IMR-90 (cell line): ENCODE measurements around the gene CEP72. TPM values are rescaled to one million over a fixed set of nuclear protein-coding genes. Genes with fewer than 3 reads are reported as not detected.

Experiments used
- ATAC-seq: fragments of 200-7000 bp; cut with Tn5 transposase; 2 replicates; pipeline ENCODE4 v1.9.1; 2020; ENCODE audit warnings: low read depth, mild to moderate bottlenecking, moderate library complexity
- BruUV-seq: library from RNA; stranded (reverse); fragments of 400-500 nt; replicated peaks from 2 replicates; lab custom pipeline; 2021; lab: Mats Ljungman, UMichigan
- CTCF ChIA-PET: fragments of 300-600 bp; formaldehyde crosslinking; extraction: SDS; loops from one replicate; lab custom pipeline; 2021; ENCODE audit warnings: antibody characterized with exemption; lab: Yijun Ruan, JAX
- POLR2A ChIA-PET: fragments of 300-600 bp; sonication (Branson Sonifier 250); formaldehyde crosslinking; loops from one replicate; lab custom pipeline; 2022; ENCODE audit warnings: antibody characterized with exemption; ENCODE audit not compliant: unreplicated experiment; lab: Charles Lee
- DNase-seq: peaks from one replicate; pipeline ENCODE4 v3.0.0; 2013
- H2AFZ ChIP-seq: replicated peaks from 2 replicates; pipeline ENCODE3; 2013; ENCODE audit warnings: low read length, mild to moderate bottlenecking; ENCODE audit not compliant: poor library complexity
- H2AK5ac ChIP-seq: 2 replicates; pipeline ENCODE4 v1.6.1; 2013; ENCODE audit warnings: low read depth, low read length, inconsistent platforms
- H2AK9ac ChIP-seq: replicated peaks from 2 replicates; pipeline ENCODE3; 2013; ENCODE audit warnings: mild to moderate bottlenecking, low read depth, low read length, moderate library complexity; ENCODE audit not compliant: poor library complexity
- H2BK120ac ChIP-seq: 2 replicates; pipeline ENCODE4 v1.6.1; 2013; ENCODE audit warnings: low read depth, low read length, inconsistent platforms
- H2BK15ac ChIP-seq: 3 replicates; pipeline ENCODE4 v1.6.1; 2013; ENCODE audit warnings: low read depth, low read length, inconsistent platforms
- H2BK20ac ChIP-seq: 2 replicates; pipeline ENCODE4 v1.6.1; 2013; ENCODE audit warnings: low read depth, mild to moderate bottlenecking, inconsistent platforms, low read length, moderate library complexity
- H2BK5ac ChIP-seq: 2 replicates; pipeline ENCODE4 v1.6.1; 2013; ENCODE audit warnings: mild to moderate bottlenecking, low read depth, low read length, inconsistent platforms; ENCODE audit not compliant: poor library complexity, severe bottlenecking
- H3K14ac ChIP-seq: replicated peaks from 2 replicates; pipeline ENCODE4 v1.6.1; 2013; ENCODE audit warnings: low read depth, low read length, inconsistent platforms
- H3K18ac ChIP-seq: 2 replicates; pipeline ENCODE4 v1.6.1; 2013; ENCODE audit warnings: low read depth, low read length, control low read depth
- H3K23ac ChIP-seq: 2 replicates; pipeline ENCODE4 v1.6.1; 2013; ENCODE audit warnings: low read depth, low read length, inconsistent platforms
- H3K27ac ChIP-seq: 2 replicates; pipeline ENCODE4 v1.5.1; 2013; ENCODE audit warnings: mild to moderate bottlenecking, control low read depth, low read length; ENCODE audit not compliant: insufficient read depth
- H3K27me3 ChIP-seq: 2 replicates; pipeline ENCODE4 v1.6.1; 2013; ENCODE audit warnings: low read length; ENCODE audit not compliant: control insufficient read depth, insufficient read depth
- H3K36me3 ChIP-seq: 2 replicates; pipeline ENCODE4 v1.6.1; 2013; ENCODE audit warnings: low read length, mixed read lengths; ENCODE audit not compliant: control insufficient read depth, insufficient read depth
- H3K4ac ChIP-seq: 2 replicates; pipeline ENCODE4 v1.6.1; 2013; ENCODE audit warnings: low read depth, low read length, inconsistent platforms
- H3K4me1 ChIP-seq: 2 replicates; pipeline ENCODE4 v1.6.1; 2013; ENCODE audit warnings: low read length, mixed read lengths; ENCODE audit not compliant: control insufficient read depth, insufficient read depth
- H3K4me2 ChIP-seq: 2 replicates; pipeline ENCODE4 v1.6.1; 2013; ENCODE audit warnings: low read depth, mild to moderate bottlenecking, control low read depth, low read length, moderate library complexity
- H3K4me3 ChIP-seq: 2 replicates; pipeline ENCODE4 v1.5.1; 2013; ENCODE audit warnings: low read depth, mild to moderate bottlenecking, control low read depth, low read length, moderate library complexity; ENCODE audit not compliant: insufficient read depth
- H3K56ac ChIP-seq: 2 replicates; pipeline ENCODE4 v1.6.1; 2013; ENCODE audit warnings: low read length, inconsistent platforms; ENCODE audit not compliant: insufficient read depth; ENCODE audit errors: extremely low read depth
- H3K79me1 ChIP-seq, 2 experiments: 2 replicates each; pipeline ENCODE4 v1.6.1; 2013; ENCODE audit warnings: low read length in 2 of 2, inconsistent platforms in 1 of 2, low read depth in 1 of 2
- H3K9ac ChIP-seq: 2 replicates; pipeline ENCODE4 v1.6.1; 2013; ENCODE audit warnings: low read depth, low read length, control low read depth
- H3K9me1 ChIP-seq: 2 replicates; pipeline ENCODE4 v1.6.1; 2013; ENCODE audit warnings: low read length, inconsistent platforms; ENCODE audit not compliant: insufficient read depth
- H3K9me3 ChIP-seq: 2 replicates; pipeline ENCODE4 v1.6.1; 2013; ENCODE audit warnings: low read length; ENCODE audit not compliant: control insufficient read depth, insufficient read depth
- H4K20me1 ChIP-seq: 2 replicates; pipeline ENCODE4 v1.6.1; 2013; ENCODE audit warnings: low read length, inconsistent platforms; ENCODE audit not compliant: insufficient read depth
- H4K5ac ChIP-seq: 2 replicates; pipeline ENCODE4 v1.6.1; 2013; ENCODE audit warnings: mild to moderate bottlenecking, low read depth, low read length, control low read depth
- H4K8ac ChIP-seq, 2 experiments: 2 replicates each; pipeline ENCODE4 v1.6.1; 2013; ENCODE audit warnings: low read depth in 2 of 2, low read length in 2 of 2, control low read depth in 1 of 2, inconsistent platforms in 1 of 2
- H4K91ac ChIP-seq: 2 replicates; pipeline ENCODE4 v1.6.1; 2013; ENCODE audit warnings: low read depth, low read length, inconsistent platforms; ENCODE audit not compliant: insufficient read depth
- BHLHE40 ChIP-seq: fragments of 150-350 bp; IDR thresholded peaks from 2 replicates; pipeline ENCODE4 v1.6.1; 2016; ENCODE audit warnings: mild to moderate bottlenecking, low read depth, low read length
- CHD1 ChIP-seq: IDR thresholded peaks from 2 replicates; pipeline ENCODE4 v1.6.1; 2012; ENCODE audit warnings: low read depth, low read length, improper control_type of control experiment
- CTCF ChIP-seq: conservative IDR thresholded peaks from 2 replicates; pipeline ENCODE4 v1.5.1; 2012; ENCODE audit warnings: mild to moderate bottlenecking, low read depth, low read length, improper control_type of control experiment
- ELK1 ChIP-seq: fragments of 150-350 bp; IDR thresholded peaks from 2 replicates; pipeline ENCODE4 v1.6.1; 2016; ENCODE audit warnings: low read depth, mild to moderate bottlenecking, low read length, moderate library complexity, borderline replicate concordance
- FOS ChIP-seq: fragments of 150-350 bp; IDR thresholded peaks from 2 replicates; pipeline ENCODE4 v1.6.1; 2016; ENCODE audit warnings: low read depth, low read length
- MAFK ChIP-seq: IDR thresholded peaks from 2 replicates; pipeline ENCODE4 v1.6.1; 2012; ENCODE audit warnings: low read depth, low read length, improper control_type of control experiment
- MAZ ChIP-seq: IDR thresholded peaks from 2 replicates; pipeline ENCODE4 v1.6.1; 2012; ENCODE audit warnings: low read depth, mild to moderate bottlenecking, low read length, improper control_type of control experiment, moderate library complexity, borderline replicate concordance
- MXI1 ChIP-seq: IDR thresholded peaks from 2 replicates; pipeline ENCODE4 v1.6.1; 2012; ENCODE audit warnings: low read depth, mild to moderate bottlenecking, low read length, moderate library complexity, borderline replicate concordance
- NFE2L2 ChIP-seq: fragments of 150-350 bp; IDR thresholded peaks from 2 replicates; pipeline ENCODE4 v1.6.1; 2016; ENCODE audit warnings: low read depth, mild to moderate bottlenecking, low read length
- POLR2A ChIP-seq: IDR thresholded peaks from 2 replicates; pipeline ENCODE4 v1.6.1; 2012; ENCODE audit warnings: mild to moderate bottlenecking, low read depth, low read length
- RAD21 ChIP-seq: IDR thresholded peaks from 2 replicates; pipeline ENCODE4 v1.6.1; 2012; ENCODE audit warnings: low read length, improper control_type of control experiment
- RCOR1 ChIP-seq: IDR thresholded peaks from 2 replicates; pipeline ENCODE4 v1.6.1; 2012; ENCODE audit warnings: mild to moderate bottlenecking, low read length, improper control_type of control experiment; ENCODE audit not compliant: insufficient replicate concordance
- RFX5 ChIP-seq: IDR thresholded peaks from 2 replicates; pipeline ENCODE4 v1.8.0; 2012; ENCODE audit warnings: low read depth, mild to moderate bottlenecking, low read length, moderate library complexity
- SMC3 ChIP-seq: fragments of 150-350 bp; IDR thresholded peaks from 2 replicates; pipeline ENCODE4 v1.6.1; 2016; ENCODE audit warnings: low read depth, mild to moderate bottlenecking, antibody characterized with exemption, low read length, moderate library complexity
- USF2 ChIP-seq: fragments of 150-350 bp; IDR thresholded peaks from 2 replicates; pipeline ENCODE4 v1.6.1; 2017; ENCODE audit warnings: mild to moderate bottlenecking, antibody characterized with exemption, low read length, low read depth
- whole genome bisulfite sequencing, 2 experiments: methylation state at CpG; one replicate each; pipeline versions ENCODE4 v1.1.5 to v1.1.7; 2013; ENCODE audit warnings: missing lambda C conversion rate in 2 of 2; ENCODE audit not compliant: insufficient read length in 1 of 2; ENCODE audit errors: extremely low coverage in 2 of 2; 5-methylcytosine and 5-hydroxymethylcytosine counted together
- dilution Hi-C: fragments of 300-500 bp; cut with HindIII; formaldehyde crosslinking; loops from one replicate; pipeline ENCODE4 v1.14.3; 2018; ENCODE audit warnings: low sequenced_read_pairs; ENCODE audit not compliant: unreplicated experiment
- in situ Hi-C: fragments of 300-500 bp; cut with MboI; formaldehyde crosslinking; loops from 3 replicates; pipeline ENCODE4 v1.14.3; 2019; ENCODE audit warnings: low sequenced_read_pairs, inconsistent platforms, mixed read lengths
- intact Hi-C: fragments of 100-400 bp; cut with micrococcal nuclease; formaldehyde crosslinking; loops from 2 replicates; pipeline ENCODE4 v1.10.0; 2022
- polyA plus RNA-seq, 3 experiments: library from polyadenylated mRNA; depleted of rRNA; stranded (reverse); fragments of >200 nt; gene quantifications; 2 replicates each; pipeline ENCODE4 v1.2.3, GENCODE V29; 2012; ENCODE audit warnings: low replicate concordance in 1 of 3
- total RNA-seq: library from RNA; depleted of rRNA; stranded (reverse); fragments of >200 nt; gene quantifications from 2 replicates; pipeline ENCODE4 v1.2.3, GENCODE V29; 2012

The CEP72 gene
- total and polyA plus RNA-seq, 2 of the 4 experiments (the other 2 are of a cell fraction), result 2.9 to 4.3 TPM

GRCh38 chr5:589173-589572 is 23.0 kb upstream of the CEP72 start:
- Histone ChIP-seq H2AK9ac (no peak overlapping the region), H3K36me3 (no peaks in the 10 kb centered on the region), H3K27ac (no peak overlapping the region), H4K5ac (no peak overlapping the region), H3K56ac (no peak overlapping the region), H3K27me3 (peaks cover 23% of the 10 kb centered on the region), H2AK5ac (no peak overlapping the region), H3K79me1 (no peaks in the 10 kb centered on the region), H3K4me2 (no peak overlapping the region), H2BK5ac (no peak overlapping the region), H3K9me3 (no peaks in the 10 kb centered on the region), H3K4ac (no peak overlapping the region), H4K8ac (no peak overlapping the region), H4K20me1 (no peaks in the 10 kb centered on the region), H3K4me1 (no peaks in the 10 kb centered on the region), H2BK15ac (no peak overlapping the region), H3K14ac (no peak overlapping the region), H3K9ac (no peak overlapping the region), H2AFZ (no peak overlapping the region), H2BK120ac (no peak overlapping the region), H3K23ac (no peak overlapping the region), H3K9me1 (no peaks in the 10 kb centered on the region; the same call in 1 of the 2 replicates), H3K18ac (no peak overlapping the region), H2BK20ac (no peak overlapping the region), H4K91ac (no peak overlapping the region), H3K4me3 (no peak overlapping the region)
- CTCF ChIA-PET, result no interaction called here
- no TSS peak for BruUV-seq
- POLR2A ChIA-PET, result no interaction called here
- no CpG with 5 or more reads among the region's 1 CpG for WGBS, 2 experiments
- ATAC-seq, result no peak
- in situ Hi-C loops, result no loop called here
- dilution Hi-C loops, result no loop called here
- DNase-seq, result no peak
- no peak for TF ChIP-seq MXI1
- TF ChIP-seq FOS, result no peak
- no peak for TF ChIP-seq NFE2L2
- TF ChIP-seq POLR2A, result no peak
- no peak for TF ChIP-seq USF2
- TF ChIP-seq MAFK, result no peak
- no peak for TF ChIP-seq ELK1
- TF ChIP-seq RFX5, result no peak
- TF ChIP-seq RCOR1, result no peak
- no peak for TF ChIP-seq RAD21
- no peak for TF ChIP-seq CHD1
- no peak for TF ChIP-seq SMC3
- TF ChIP-seq CTCF, result no peak
- no peak for TF ChIP-seq BHLHE40
- no peak for TF ChIP-seq MAZ
- intact Hi-C loops, result no loop called here
